GM19023 (cell line): ENCODE measurements around the gene FBXO45.
"Not testable (repeated sequence)": the region's sequence is repeated elsewhere in the genome, so short reads cannot be mapped to it uniquely, and the experiment has no call there.

Source experiments
- ATAC-seq: cut with Tn5 transposase; IDR thresholded peaks from one replicate; pipeline ENCODE4 v1.9.1; 2021; ENCODE audit warnings: mild to moderate bottlenecking, moderate library complexity; ENCODE audit not compliant: unreplicated experiment

Gene FBXO45

GRCh38 chr3:196555295-196555694, 13.2 kb upstream of the FBXO45 start:
- ATAC-seq = no peak

DNA sequence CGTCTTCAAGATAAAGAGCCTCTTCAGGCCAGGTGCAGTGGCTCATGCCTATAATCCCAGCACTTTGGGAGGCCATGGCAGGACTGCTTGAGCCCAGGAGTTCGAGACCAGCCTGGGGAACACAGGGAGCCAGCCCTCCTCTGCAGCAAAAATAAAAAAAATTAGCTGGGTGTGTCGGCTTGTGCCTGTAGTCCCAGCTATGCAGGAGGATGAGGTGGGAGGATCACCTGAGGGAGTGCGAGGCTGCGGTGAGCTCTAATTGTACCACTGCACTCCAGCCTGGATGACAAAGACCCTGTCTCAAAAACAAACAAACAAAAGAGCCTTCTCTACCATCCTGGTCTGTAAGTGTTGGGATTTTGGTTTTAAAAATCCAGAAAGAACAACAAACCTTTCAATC, 11.2 kb upstream of the FBXO45 start:
- ATAC-seq = no peak

- no peak for ATAC-seq
These were observed 10.0 kb upstream of the FBXO45 start for GRCh38 chr3:196558476-196558875.

- ATAC-seq = no peak
These were observed 8.6 kb upstream of the FBXO45 start for GRCh38 chr3:196559826-196560225.

- no peak for ATAC-seq
These were observed 4.7 kb upstream of the FBXO45 start for GRCh38 chr3:196563721-196564225.

DNA sequence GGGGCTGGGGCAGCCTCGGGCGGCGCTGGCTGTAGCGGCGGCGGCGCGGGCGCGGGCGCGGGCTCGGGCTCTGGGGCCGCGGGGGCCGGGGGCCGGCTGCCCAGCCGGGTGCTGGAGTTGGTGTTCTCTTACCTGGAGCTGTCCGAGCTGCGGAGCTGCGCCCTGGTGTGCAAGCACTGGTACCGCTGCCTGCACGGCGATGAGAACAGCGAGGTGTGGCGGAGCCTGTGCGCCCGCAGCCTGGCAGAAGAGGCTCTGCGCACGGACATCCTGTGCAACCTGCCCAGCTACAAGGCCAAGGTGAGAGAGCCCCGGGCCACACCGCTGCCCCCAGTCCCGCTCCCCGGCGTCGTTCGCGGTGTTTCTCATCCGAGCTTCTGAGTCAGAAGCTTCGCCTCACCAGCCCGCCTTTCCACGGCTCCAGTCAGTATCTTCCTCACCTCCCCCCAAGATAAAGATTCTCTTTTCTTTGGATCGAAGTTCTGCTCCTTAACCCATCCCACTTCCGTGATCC, 600 bp downstream of the FBXO45 start:
- ATAC-seq = peak; percentile 39

- ATAC-seq = not testable (repeated sequence)
These were observed 1.9 kb downstream of the FBXO45 start for GRCh38 chr3:196570332-196570731.

DNA sequence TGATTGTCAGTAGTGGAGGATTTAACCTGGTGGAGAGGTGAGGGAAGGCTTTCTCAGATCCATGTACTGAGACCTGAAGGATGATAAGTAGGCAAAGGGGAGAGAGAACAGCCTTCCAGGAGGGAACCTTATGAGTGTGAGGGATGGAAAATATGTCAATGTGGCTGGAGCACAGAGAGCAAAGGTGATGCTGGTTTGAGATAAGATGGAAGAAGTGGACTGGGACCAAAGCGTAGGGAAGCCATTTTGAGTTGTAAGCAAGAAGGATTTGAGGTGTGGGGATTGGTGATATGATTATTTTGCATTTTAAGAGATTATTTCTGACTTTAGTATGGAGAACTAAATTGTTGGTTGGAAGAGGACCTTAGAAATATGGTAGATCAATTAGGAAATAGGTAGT, 3.9 kb downstream of the FBXO45 start:
- ATAC-seq = no peak

GRCh38 chr3:196585044-196585757, 16.7 kb downstream of the FBXO45 start:
- ATAC-seq = no peak

- no peak for ATAC-seq
These were observed 21.8 kb downstream of the FBXO45 start for GRCh38 chr3:196590279-196590678.

DNA sequence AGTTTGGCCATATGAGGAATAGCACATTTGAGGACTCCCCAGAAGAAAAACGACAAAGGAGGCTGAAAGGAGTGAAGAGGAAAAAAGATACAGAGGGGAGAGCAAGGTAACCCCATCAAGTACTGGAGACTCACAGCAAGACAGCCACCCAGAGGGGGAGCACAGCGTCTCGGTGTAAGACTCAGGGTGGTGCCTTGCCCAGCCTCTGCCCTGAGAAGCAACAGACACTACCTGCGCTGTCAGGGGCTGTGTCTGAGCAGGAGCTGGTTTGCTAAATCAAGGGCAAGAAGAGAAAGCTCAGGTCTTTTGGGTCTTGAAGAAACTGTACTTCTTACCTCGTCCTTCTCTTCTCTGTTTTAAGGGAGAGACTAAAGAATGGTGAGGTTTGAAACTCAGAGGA, 27.9 kb downstream of the FBXO45 start:
- no peak for ATAC-seq

DNA sequence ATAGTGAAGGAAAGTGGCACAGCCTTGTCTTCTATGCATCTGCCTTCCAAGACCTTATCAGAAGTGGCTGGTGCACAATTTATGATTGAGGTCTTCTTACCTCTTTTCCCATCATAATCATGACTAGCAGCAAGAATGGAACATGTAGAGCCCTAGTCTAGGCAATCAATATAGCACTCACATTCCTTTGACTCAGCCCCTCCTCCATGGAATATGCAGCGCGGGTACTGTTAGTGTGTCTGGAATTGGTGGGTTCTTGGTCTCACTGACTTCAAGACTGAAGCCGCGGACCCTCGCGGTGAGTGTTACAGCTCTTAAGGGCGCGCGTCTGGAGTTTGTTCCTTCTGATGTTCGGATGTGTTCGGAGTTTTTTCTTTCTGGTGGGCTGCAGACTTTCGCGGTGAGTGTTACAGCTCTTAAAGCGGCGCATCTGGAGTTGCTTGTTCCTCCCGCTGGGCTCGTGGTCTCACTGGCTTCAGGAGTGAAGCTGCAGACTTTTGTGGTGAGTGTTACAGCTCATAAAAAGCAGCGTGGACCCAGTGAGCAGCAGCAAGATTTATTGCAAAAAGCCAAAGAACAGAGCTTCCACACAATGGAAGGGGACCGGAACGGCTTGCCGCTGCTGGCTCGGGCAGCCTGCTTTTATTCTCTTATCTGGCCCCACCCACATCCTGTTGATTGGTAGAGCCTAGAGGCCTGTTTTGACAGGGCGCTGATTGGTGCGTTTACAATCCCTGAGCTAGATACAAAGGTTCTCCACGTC, 29.7 kb downstream of the FBXO45 start:
- not testable (repeated sequence) for ATAC-seq

- ATAC-seq = no peak
These were observed 31.3 kb downstream of the FBXO45 start for GRCh38 chr3:196599734-196600128.

GRCh38 chr3:196600359-196600758, 31.9 kb downstream of the FBXO45 start:
- no peak for ATAC-seq

DNA sequence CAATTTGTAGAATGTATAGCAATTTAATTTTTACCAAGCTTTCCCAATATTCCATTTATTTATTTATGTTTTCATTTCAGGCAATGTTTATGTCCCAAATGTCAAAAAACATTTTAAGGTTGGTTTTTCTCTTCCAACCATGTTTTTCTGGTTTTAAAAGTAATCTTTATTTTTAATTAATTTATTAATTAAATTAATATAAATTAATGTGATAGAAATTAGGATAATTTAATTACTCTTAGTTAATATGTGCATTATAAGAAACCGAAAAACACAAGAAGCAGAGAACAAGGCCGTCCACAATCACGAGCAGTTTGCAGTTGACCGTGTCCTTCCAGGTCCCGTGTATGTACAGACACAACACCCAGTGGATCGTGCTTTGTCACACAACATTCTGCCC, 34.2 kb downstream of the FBXO45 start:
- ATAC-seq = no peak

DNA sequence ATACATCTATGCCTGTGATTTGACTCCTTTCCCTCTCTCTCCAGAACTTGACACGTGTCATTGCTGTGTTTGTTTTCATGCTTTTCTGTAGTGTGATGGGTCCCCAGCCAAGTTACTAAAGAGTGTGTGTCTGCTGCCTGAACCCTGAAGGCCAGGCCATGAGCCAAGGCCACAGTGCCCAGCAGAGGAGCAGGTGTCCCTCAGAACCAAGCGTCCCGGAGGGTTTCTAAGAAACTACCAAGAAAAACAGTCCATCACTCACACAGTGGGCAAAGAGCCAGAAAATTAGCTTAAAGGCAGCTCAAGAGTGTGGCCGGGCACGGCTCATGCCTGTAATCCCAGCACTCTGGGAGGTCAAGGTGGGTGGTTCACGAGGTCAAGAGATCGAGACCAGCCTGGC, 35.2 kb downstream of the FBXO45 start:
- ATAC-seq = no peak

DNA sequence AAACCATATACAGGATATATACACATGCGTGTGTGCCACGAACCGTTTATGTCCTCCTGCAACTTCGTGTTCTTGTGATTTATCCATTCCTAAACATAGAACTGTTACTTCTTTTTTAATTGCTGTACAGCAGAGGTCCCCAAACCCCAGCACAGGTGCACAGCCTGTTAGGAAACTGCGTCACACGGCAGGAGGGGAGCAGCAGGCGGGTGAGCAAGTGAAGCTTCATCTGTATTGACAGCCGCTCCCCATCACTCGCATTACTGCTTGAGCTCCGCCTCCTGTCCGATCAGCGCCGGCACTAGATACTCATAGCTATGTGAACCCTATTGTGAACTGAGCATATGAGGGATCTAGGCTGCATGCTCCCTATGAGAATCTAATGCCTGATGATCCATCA, 36.1 kb downstream of the FBXO45 start:
- no peak for ATAC-seq

- ATAC-seq = no peak
These were observed 40.2 kb downstream of the FBXO45 start for GRCh38 chr3:196608693-196609092.

- no peak for ATAC-seq
These were observed 40.9 kb downstream of the FBXO45 start for GRCh38 chr3:196609343-196609775.

DNA sequence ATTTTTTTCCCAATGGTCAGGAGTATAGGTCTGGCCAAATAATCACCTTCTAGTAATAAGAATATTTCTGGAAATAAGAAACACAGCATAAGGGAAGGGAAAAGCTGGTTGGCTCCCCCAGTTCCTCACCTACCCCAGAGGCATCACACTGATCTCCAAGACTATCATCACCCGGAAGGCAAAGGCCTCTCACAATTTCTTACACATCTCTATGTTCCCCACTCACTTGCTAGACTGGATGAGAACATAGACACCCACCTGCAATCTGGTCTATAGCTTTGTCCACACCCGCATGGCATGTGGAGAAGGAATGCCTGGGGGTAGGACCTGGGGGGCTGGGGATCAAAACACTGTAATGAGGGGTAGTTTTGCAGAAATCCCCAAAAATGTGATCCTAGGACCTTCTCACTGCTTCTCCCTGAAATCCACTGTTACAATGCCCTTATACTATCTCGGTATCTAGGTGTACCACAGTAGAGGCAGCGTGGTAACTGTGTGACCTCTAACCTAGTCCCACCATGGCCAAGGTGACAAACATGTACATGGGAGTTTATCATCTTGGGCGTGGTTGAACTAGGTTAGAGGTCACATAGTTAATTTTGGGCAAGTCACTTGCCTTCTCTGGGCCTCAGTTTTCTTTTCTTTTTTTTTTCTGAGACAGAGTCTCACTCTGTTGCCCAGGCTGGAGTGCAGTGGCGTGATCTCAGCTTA, 41.5 kb downstream of the FBXO45 start:
- no peak for ATAC-seq

DNA sequence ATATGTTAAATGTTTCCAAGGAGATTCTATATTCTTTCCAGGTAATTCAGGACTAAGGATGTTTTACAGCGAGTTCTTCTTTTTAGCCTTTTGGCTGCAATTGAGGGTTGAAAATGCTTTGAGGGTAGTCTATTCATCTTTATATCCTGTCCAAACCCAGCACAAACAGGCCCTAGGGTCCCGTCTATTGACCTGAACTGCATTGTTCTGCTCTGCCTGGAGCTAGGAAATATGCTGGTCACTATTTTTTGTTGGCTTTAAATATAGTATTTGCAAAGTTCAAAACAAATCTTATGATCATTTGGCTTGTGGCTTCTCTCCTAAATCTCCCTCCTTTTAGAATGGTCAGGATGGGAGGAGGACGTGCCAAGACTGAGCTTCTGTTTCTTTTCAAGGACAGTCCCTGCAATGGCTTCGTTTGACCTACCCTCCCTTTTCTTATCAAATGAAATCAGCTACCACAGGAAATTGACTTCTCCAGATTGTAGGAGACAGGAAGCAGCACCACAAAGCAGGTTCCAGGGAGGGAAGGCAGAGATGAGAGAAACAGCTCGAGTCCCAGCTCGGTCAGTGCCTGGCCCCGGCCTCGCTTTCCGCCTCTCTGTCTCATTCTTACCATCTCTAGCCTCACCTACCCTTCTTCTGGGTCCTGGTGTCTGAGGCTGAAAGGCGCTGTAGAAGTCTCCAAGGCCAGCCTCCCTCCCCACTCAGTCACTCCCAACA, 43.5 kb downstream of the FBXO45 start:
- ATAC-seq = no peak
